ENCODE results near the gene PAX5.

Gene PAX5

GRCh38 chr9:36961051-36961450, 73.0 kb downstream of the PAX5 start:
- DNase-seq (ENCODE audit: low spot score) = no peak

GRCh38 chr9:36960575-36960955, 73.5 kb downstream of the PAX5 start:
- DNase-seq (ENCODE audit: low spot score) = no peak

GRCh38 chr9:36959681-36960574, 74.1 kb downstream of the PAX5 start:
- no peak for DNase-seq (ENCODE audit: low spot score)

DNA sequence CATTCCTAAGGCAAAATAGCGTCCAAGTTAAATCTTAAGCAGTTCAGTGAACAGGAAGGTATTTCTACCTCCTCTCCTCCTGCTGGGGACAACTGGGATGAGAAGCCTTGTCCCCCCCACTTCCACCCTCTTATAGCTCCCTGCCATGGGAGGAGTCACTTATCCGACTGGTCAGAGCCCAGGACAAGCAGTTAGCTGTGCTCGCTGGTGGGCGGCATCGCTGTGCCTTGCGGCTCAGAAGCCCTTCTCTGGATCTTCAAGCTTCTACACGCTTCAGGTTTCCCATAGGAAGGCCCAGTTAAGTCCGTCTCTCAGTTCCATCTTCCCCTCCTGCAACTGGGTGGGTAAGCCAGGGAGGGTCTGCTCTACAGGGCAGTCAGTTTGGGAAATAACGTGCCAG, 77.2 kb downstream of the PAX5 start:
- DNase-seq (ENCODE audit: low spot score) = no peak

GRCh38 chr9:36950389-36950788, 83.7 kb downstream of the PAX5 start:
- DNase-seq (ENCODE audit: low spot score) = no peak

DNA sequence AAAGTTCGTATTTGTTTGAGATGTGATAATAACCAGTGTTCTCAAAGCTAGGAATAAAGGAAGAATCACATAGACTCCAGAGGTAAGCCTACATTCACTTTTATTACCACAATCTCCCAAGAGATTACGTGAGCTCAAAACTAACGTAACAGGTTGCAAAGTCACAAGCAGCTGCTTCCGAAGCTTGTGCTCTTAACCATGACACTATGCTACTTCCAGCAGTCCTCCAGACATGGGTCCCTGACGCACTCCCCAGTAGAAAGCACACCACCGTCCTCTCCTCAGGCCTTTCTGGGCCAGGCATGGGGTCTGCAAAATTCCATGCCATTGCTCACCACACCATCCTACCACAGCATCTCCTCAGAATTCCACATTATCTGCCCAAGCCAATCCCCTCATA, 84.6 kb downstream of the PAX5 start:
- no peak for DNase-seq (ENCODE audit: low spot score)

GRCh38 chr9:36948051-36948450, 86.0 kb downstream of the PAX5 start:
- DNase-seq (ENCODE audit: low spot score) = no peak

DNA sequence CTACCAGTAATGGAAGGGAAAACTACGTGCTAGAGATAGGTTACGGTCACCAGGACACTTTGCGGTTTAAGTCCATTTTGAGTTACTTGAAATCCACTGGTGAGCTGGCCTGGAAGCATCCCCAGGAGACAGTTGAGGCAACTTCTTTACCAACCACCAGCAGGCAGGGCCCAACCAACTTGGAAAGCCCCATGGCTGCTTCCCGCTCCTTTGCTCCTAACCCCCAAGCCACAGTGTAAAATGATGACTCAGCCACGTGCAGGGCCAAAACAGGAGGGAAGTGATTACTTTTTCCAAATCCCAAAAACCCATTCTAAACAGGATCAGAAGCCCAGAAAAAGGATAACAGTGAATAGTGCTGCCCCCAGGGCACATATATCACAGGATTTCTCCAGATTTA, 87.4 kb downstream of the PAX5 start:
- no peak for DNase-seq (ENCODE audit: low spot score)

DNA sequence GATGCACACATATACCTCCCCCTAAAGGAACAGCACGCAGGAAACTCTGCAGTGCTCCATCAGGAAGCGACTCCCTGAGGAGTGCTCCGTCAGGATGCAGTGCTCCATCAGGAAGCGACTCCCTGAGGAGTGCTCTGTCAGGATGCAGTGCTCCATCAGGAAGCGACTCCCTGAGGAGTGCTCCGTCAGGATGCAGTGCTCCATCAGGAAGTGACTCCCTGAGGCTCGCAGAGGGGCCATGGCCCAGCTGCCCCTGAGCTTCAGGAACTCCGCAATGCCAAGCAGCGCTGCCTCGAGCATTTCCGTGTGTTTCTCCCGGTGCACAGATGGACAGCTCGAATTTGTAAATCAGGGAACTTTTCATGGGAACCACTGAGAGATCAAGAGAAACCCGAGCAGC, 88.1 kb downstream of the PAX5 start:
- no peak for DNase-seq (ENCODE audit: low spot score)

DNA sequence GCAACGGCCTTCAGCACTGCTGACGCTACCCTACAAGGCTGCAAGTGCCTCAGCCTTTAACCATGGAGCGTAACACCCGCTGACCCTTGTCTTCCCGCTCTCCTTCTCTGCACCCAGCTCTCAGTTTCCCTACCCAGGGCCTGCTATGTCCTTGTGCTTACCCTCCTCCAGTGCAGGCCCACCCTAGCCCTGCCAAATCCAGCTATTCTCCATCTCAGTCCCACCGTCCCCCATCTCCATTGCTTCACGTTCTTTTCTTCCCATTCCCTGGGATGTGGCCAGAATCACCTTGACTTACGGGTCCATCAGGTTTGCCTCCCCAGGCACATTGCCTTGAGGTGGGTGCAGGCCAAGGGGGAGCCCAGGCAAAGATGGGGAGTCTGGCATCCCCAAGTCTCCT, 91.2 kb downstream of the PAX5 start:
- no peak for DNase-seq (ENCODE audit: low spot score)

- DNase-seq (ENCODE audit: low spot score) = no peak
These were observed 92.6 kb downstream of the PAX5 start for GRCh38 chr9:36941441-36941840.

DNA sequence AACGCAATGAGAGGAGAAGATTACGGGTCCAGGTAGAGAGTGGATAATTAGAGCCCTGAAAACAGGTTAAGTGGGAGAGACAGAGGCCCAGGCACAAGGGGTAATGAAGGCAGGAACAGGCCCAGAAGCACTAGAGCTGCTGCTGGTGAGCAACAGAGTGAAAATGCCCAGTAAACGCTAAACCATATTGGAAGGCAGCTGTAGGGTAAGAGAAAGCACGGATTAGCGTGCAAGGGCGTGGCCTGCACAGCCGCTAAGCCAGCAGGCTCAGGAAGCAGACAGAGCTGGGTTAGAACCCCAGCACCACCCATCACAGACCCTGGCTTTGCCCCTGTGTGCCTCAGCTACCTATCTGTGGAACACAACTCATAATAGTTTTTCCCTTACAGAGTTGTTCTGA, 93.2 kb downstream of the PAX5 start:
- DNase-seq (ENCODE audit: low spot score) = no peak

DNA sequence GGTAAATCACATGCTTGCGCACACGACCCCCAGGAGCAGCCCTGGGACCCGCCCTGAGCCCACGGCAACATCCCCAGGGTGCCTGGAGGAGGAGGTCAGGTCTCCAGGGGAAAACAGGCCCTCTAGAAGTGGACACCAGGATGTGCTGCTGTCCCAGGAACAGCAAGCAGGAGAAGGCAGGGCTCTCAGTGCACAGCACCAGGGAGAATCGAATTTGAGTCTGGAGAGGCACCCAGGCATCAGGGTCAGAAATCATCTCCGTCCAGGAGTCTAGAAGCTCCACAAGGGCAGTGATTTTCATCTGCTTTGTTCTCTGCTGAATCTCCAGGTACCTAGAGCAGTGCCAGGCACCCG, 93.6 kb downstream of the PAX5 start:
- no peak for DNase-seq (ENCODE audit: low spot score)

GRCh38 chr9:36939655-36940499, 94.2 kb downstream of the PAX5 start:
- no peak for DNase-seq (ENCODE audit: low spot score)

- DNase-seq (ENCODE audit: low spot score) = no peak
These were observed 94.9 kb downstream of the PAX5 start for GRCh38 chr9:36939214-36939613.

- DNase-seq (ENCODE audit: low spot score) = no peak
These were observed 95.5 kb downstream of the PAX5 start for GRCh38 chr9:36938617-36939016.

DNA sequence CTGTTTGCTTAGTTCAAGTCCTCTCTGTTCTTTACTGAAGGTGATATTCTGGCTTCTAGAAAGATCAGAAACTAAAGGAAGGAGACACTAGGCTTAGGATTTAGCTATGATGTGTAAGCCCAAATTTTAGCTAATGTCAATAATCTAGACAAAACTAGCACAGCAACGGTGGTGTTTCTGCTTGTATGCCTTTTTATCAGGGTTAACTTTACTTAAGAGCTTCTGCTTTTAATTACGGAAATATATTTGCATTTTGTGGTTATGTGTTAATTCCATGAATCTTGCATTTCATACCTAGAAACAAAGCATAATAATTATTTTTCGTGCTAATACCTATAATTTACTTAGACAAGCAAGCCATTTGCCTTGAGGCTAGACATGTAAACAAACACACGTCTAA, 96.1 kb downstream of the PAX5 start:
- DNase-seq (ENCODE audit: low spot score) = no peak

DNA sequence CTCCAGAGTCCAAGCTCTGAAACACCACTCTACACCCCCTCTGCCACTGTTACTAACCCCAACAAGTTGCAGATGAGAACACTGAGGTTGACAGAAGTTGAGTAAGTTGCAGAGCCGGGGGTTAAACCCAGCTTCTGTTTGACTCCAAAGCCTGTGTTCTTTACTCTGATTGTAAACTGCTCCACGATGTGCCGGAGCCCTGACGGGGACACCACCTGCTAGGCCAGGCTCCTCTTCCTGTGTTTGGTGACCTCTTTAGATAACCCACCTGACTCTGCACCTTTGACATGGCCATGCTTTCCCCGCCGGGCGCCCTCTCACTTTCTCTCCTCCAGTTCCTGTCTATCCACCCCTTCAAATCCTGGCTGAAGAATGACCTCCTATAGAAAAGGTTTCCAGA, 96.7 kb downstream of the PAX5 start:
- no peak for DNase-seq (ENCODE audit: low spot score)

- no peak for DNase-seq (ENCODE audit: low spot score)
These were observed 97.6 kb downstream of the PAX5 start for GRCh38 chr9:36936498-36936831.

DNA sequence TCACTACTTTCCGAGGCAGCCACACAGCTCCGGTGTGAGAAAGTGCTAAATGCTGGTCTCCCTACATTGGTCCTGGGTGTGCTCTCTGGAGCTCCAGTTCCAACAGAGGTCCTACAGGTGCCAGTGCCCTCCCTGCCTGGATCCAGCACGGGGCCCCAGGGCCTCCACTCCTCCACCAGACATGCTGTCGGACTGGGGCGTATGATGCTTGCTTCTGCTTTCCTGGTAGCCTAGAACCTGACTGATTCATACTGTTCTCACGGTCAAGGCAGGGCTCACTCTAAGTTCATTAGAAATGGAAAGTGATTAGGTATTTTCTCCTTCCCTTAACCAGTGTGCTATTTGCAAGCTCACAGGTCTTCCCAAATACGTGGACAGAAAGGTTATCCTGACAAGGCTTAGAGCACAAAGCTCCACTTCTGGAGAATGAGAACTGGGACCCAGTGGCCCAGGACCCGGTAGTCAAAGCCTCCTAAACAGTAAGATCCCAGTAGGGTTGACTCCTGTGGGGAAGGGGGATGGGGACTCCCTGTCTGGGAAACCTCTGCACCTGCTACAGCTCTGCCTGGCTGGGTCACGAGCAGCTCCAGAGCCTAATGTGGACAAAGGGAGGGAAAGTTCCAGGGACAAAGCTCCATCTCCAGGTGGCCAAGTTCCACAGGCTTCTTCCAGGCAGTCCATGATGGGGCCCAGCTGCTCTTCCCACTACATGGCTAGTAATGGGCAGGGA, 98.1 kb downstream of the PAX5 start:
- no peak for DNase-seq (ENCODE audit: low spot score)

DNA sequence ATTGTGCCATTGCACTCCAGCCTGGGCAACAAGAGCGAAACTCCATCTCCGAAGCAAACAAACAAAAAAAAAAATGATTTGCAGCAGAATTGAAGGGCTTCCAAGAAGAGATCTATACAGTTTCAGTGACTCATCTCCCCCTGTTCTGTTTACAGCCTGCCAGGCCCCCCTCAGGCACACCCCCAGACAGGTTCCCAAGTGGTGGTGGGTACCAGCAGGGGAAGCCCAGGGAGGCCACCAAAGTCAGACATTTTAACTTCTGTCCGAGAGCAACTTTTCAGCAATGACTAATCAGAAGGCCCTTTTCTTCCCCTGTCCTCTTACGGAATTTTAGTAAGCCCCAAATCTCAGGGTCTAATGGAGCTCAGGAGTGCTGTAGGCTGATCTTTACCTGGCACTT, 98.7 kb downstream of the PAX5 start:
- DNase-seq (ENCODE audit: low spot score) = no peak

- no peak for DNase-seq (ENCODE audit: low spot score)
These were observed 99.5 kb downstream of the PAX5 start for GRCh38 chr9:36934478-36935065.
